Measurements from ENCODE around the gene FAM111A.

DNA sequence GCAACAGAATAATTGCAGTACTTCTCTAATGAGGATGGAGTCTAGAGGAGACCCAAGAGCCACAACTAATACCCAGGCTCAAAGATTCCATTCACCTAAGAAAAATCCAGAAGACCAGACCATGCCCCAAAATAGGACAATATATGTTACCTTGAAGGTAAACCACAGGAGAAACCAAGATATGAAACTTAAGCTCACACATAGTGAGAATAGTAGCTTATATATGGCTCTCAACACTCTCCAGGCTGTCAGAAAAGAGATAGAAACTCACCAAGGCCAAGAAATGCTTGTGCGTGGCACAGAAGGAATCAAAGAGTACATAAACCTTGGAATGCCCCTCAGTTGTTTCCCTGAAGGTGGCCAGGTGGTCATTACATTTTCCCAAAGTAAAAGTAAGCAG is 9.1 kb downstream of the FAM111A start:
- no peak for TF ChIP-seq CTCF (conservative IDR thresholded peaks at IDR 0.05; ENCODE audit: low read length)
- TF ChIP-seq EZH2phosphoT487 (IDR thresholded peaks at IDR 0.05; ENCODE audit: borderline replicate concordance), result no peak
